A549 (cell line): ENCODE results near the gene FUT6. TPM values are rescaled to one million over a fixed set of nuclear protein-coding genes. Genes with fewer than 3 reads are reported as not detected.

Experiments used
- ATAC-seq, 2 experiments: fragments of 200-7000 bp in 1 of 2; fragments of >200 bp in 1 of 2; cut with Nextera tagmentation in 1 of 2; cut with Tn5 transposase in 1 of 2; 3 replicates each; pipeline versions ENCODE4 v1.8.0 to v1.9.1; 2018 to 2020; ENCODE audit warnings: mild to moderate bottlenecking in 1 of 2, moderate library complexity in 1 of 2
- CTCF ChIA-PET: fragments of 300-600 bp; sonication (Branson Sonifier 250); formaldehyde crosslinking; extraction: SDS; loops from one replicate; lab custom pipeline; 2021; ENCODE audit warnings: antibody characterized with exemption, inconsistent platforms; lab: Yijun Ruan, JAX
- POLR2A ChIA-PET: fragments of 350-600 bp; formaldehyde crosslinking; extraction: SDS; loops from one replicate; lab custom pipeline; 2021; ENCODE audit warnings: antibody characterized with exemption, inconsistent platforms; lab: Yijun Ruan, JAX
- DNase-seq, 2 experiments: peaks; one replicate each; pipeline versions ENCODE4 v3.0.0 to v3.0.0-alpha.2; 2011 to 2016; ENCODE audit warnings: low read depth in 1 of 2, low spot score in 1 of 2
- FAIRE-seq: peaks from 2 replicates; lab custom pipeline; 2011; peaks lifted over from hg19 to GRCh38; lab: Jason Lieb, UNC
- H3K27ac ChIP-seq, 2 experiments: fragments of >200 bp; sonication (Bioruptor Twin); formaldehyde crosslinking; 3 replicates each; pipeline ENCODE4 v1.5.1; 2016 to 2017
- H3K4me1 ChIP-seq: fragments of >200 bp; sonication (Bioruptor Twin); formaldehyde crosslinking; 3 replicates; pipeline ENCODE4 v1.6.1; 2016
- H3K4me2 ChIP-seq: fragments of >200 bp; sonication (Bioruptor Twin); formaldehyde crosslinking; 3 replicates; pipeline ENCODE4 v1.6.1; 2016
- H3K4me3 ChIP-seq: fragments of >200 bp; sonication (Bioruptor Twin); formaldehyde crosslinking; 3 replicates; pipeline ENCODE4 v1.5.1; 2016
- H3K9me3 ChIP-seq: fragments of >200 bp; sonication (Bioruptor Twin); formaldehyde crosslinking; 3 replicates; pipeline ENCODE4 v1.6.1; 2016
- BCL3 ChIP-seq: fragments of >200 bp; sonication (Bioruptor Twin); formaldehyde crosslinking; IDR thresholded peaks from 3 replicates; pipeline ENCODE4 v1.6.1; 2016
- CBX8 ChIP-seq: fragments of 200-600 bp; sonication (generic); IDR thresholded peaks from 2 replicates; pipeline ENCODE4 v1.6.1; 2016
- CHD2 ChIP-seq: fragments of 150-350 bp; IDR thresholded peaks from 2 replicates; pipeline ENCODE4 v1.6.1; 2014; ENCODE audit warnings: low read length; ENCODE audit not compliant: partially characterized antibody
- FOSL2 ChIP-seq, 2 experiments: fragments of 450-650 bp in 1 of 2; fragments of >200 bp in 1 of 2; sonication (Bioruptor Twin) in 1 of 2; formaldehyde crosslinking; IDR thresholded peaks; 2 replicates each; pipeline versions ENCODE4 v1.5.0 to v1.6.1; 2016 to 2020; ENCODE audit warnings: mild to moderate bottlenecking in 1 of 2, moderate library complexity in 1 of 2
- FOXS1 ChIP-seq: fragments of 250-450 bp; sonication (Bioruptor Pico); IDR thresholded peaks from 2 replicates; pipeline ENCODE4 v1.5.0; 2020; ENCODE audit warnings: mild to moderate bottlenecking, moderate library complexity
- HEYL ChIP-seq: fragments of 250-450 bp; sonication (Bioruptor Pico); IDR thresholded peaks from 2 replicates; pipeline ENCODE4 v1.8.0; 2021; ENCODE audit warnings: mild to moderate bottlenecking, moderate library complexity
- HMGXB4 ChIP-seq: fragments of 250-450 bp; sonication (Bioruptor Pico); IDR thresholded peaks from 2 replicates; pipeline ENCODE4 v1.5.0; 2021; ENCODE audit warnings: mild to moderate bottlenecking, moderate library complexity, borderline replicate concordance
- HOXA7 ChIP-seq: fragments of 250-450 bp; sonication (Bioruptor Pico); IDR thresholded peaks from 2 replicates; pipeline ENCODE4 v1.5.0; 2020; ENCODE audit warnings: mild to moderate bottlenecking, moderate library complexity
- JUNB ChIP-seq: fragments of >200 bp; sonication (Bioruptor Twin); formaldehyde crosslinking; IDR thresholded peaks from 2 replicates; pipeline ENCODE4 v1.6.1; 2016
- MAZ ChIP-seq: fragments of 150-350 bp; IDR thresholded peaks from 2 replicates; pipeline ENCODE4 v1.6.1; 2014; ENCODE audit warnings: antibody characterized with exemption, low read depth, low read length, borderline replicate concordance
- NPAS2 ChIP-seq: fragments of 250-450 bp; sonication (Bioruptor Pico); IDR thresholded peaks from 2 replicates; pipeline ENCODE4 v1.8.0; 2022; ENCODE audit warnings: mild to moderate bottlenecking, moderate library complexity, borderline replicate concordance
- RAD21 ChIP-seq, 2 experiments: fragments of >200 bp in 1 of 2; sonication (Bioruptor Twin) in 1 of 2; formaldehyde crosslinking in 1 of 2; IDR thresholded peaks in 1 of 2; conservative IDR thresholded peaks in 1 of 2; 2 replicates in 1 of 2; 3 replicates in 1 of 2; pipeline ENCODE4 v1.6.1; 2012 to 2018; ENCODE audit warnings: inconsistent platforms in 1 of 2
- RFX5 ChIP-seq: fragments of 450-650 bp; IDR thresholded peaks from 2 replicates; pipeline ENCODE4 v1.7.1; 2014; ENCODE audit warnings: antibody characterized with exemption, mild to moderate bottlenecking, moderate library complexity
- SMC3 ChIP-seq: fragments of >200 bp; sonication (Bioruptor Twin); formaldehyde crosslinking; IDR thresholded peaks from 3 replicates; pipeline ENCODE4 v1.6.1; 2018; ENCODE audit warnings: inconsistent platforms
- SREBF2 ChIP-seq: fragments of 450-650 bp; IDR thresholded peaks from 2 replicates; pipeline ENCODE4 v1.6.1; 2014; ENCODE audit warnings: mild to moderate bottlenecking, moderate library complexity
- WGBS: methylation state at CpG from one replicate; pipeline ENCODE4 v1.1.6; 2017; ENCODE audit errors: missing lambda C conversion rate; 5-methylcytosine and 5-hydroxymethylcytosine counted together
- polyA plus RNA-seq, 4 experiments: library from polyadenylated mRNA; depleted of rRNA in 3 of 4; stranded (reverse); fragments of >200 nt; fragmentation: RNase III in 1 of 4; extraction: RNeasy Plus Mini Kit Qiagen cat#74134 plus additional on column Dnase treatment in 1 of 4; gene quantifications; 2 replicates in 3 of 4; 3 replicates in 1 of 4; pipeline ENCODE4 v1.2.3, GENCODE V29; 2011 to 2017
- TF ChIP-seq, protein P1 (sequence below): fragments of 200-600 bp; sonication (generic); IDR thresholded peaks from 2 replicates; pipeline ENCODE4 v1.6.1; 2016; ENCODE audit warnings: antibody characterized with exemption, mild to moderate bottlenecking, moderate library complexity
- TF ChIP-seq, protein P2 (sequence below): IDR thresholded peaks from 2 replicates; pipeline ENCODE4 v1.6.1; 2012

Gene FUT6
- polyA plus RNA-seq, 2 of the 4 experiments (the other 2 are of a cell fraction) = not detected

DNA sequence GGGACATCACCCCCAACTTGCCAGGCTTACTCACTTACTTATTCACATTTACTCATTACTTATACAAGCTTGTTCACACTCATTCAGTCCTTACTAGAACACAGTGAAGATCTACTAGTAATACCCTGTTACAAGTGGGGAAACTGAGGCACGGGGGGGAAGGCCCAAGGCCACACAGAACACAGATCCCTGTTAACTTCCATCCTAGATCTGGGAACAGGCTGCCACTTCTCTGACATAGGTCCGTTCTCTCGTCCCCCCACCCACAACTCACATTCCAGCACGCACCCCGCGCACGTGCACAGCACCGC lies 36.1 kb downstream of the FUT6 start:
- DNase-seq (no peak), FAIRE-seq (no peak), ATAC-seq (0 out of 6 replicates have a peak, but pooled peaks of 1 of the 2 experiments have one; percentile 1)
- H3K4me2 ChIP-seq = peak overlapping the region; percentile 87
- ChIA-PET POLR2A (interaction anchor here (1.1 to 1.6 kb wide), 3 partner anchors 25 to 101 kb away, joined by 4 to 22 read pairs (median 5); partner anchors contain the start of gene NDUFA11), CTCF (interaction anchor here (0.6 to 3.0 kb wide), 52 partner anchors 9 to 568 kb away, joined by 3 to 74 read pairs (median 5); partner anchors contain the start of genes CAPS, DUS3L, NDUFA11 and PRR22)
- TF ChIP-seq BCL3 (no peak), NPAS2 (CRISPR knock-in tag) (0 out of 2 replicates have a peak, but pooled peaks have one; percentile 48)
- peaks cover 17% of the 10 kb centered on the region; the same call in 2 of the 3 replicates for H3K4me1 ChIP-seq
- H3K27ac ChIP-seq = peak overlapping the region; percentile 51 to 84; a peak in 4 of 6 replicates
- peak overlapping the region; percentile 37; the same call in 2 of the 3 replicates for H3K4me3 ChIP-seq
- WGBS = 55% methylated on average over 8 of the region's 8 CpGs
- H3K9me3 ChIP-seq = no peaks in the 10 kb centered on the region

DNA sequence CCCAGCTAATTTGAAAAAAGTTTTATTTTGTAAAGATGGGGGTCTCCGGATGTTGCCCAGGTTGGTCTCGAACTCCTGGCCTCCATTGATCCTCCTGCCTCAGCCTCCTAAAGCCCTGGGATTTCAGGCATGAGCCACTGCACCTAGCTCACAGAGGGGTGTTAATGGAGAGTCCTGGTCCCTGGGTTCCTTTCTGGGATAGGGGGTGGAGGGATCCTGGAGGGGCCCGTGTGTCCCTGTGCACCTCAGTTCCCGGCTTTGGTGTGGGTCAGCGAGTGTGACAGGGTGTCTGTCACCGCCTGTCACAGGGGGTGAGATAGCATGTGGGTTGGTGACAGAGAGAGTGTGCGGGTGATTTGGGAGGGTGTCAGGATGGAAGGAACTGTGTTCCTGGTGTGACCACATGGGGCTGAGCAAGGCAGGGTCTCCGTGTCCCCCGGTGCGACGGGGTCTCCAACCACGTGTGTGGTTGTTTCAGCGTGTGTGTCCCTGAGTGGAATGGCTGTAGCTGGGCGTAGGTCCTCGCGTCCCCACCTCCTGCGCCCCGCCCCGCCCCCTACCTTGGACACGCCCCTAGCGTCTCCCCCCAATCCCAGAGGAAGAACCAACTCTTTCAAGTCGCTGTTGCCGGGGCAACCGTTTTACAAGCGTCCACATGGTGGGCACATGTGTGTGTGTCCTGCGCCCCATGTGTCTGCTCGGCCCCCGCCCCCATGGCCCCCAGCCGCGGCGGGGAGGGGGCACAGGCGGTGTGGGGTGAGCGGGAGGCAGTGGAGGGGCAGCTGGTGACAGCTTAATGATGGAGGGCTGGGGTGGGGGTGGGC lies 37.5 kb downstream of the FUT6 start:
- no peak overlapping the region for H3K4me3 ChIP-seq
- POLR2A ChIA-PET = interaction anchor here (0.5 kb wide), 1 partner anchor 83 kb away, joined by 3 read pairs; no protein-coding TSS in a partner anchor
- CTCF ChIA-PET = interaction anchor here (0.7 to 3.0 kb wide), 6 partner anchors 29 to 246 kb away, joined by 3 to 56 read pairs (median 4); no protein-coding TSS in a partner anchor
- ATAC-seq (no peak), DNase-seq (peak in 1 of 2 experiments; percentile 45), FAIRE-seq (no peak)
- peaks cover 17% of the 10 kb centered on the region; the same call in 2 of the 3 replicates for H3K4me1 ChIP-seq
- H3K4me2 ChIP-seq = peak overlapping the region; percentile 46
- no peaks in the 10 kb centered on the region for H3K9me3 ChIP-seq
- TF ChIP-seq HEYL (CRISPR knock-in tag) (no peak), RAD21 (conservative IDR thresholded peaks at IDR 0.05 in 1 of 2, IDR thresholded peaks at IDR 0.05 in 1 of 2) (no peak), FOSL2 (IDR thresholded peaks at IDR 0.05) (no peak), FOSL2 (CRISPR knock-in tag; IDR thresholded peaks at IDR 0.05) (no peak), HMGXB4 (CRISPR knock-in tag) (no peak)
- WGBS = 36% methylated on average over 13 of the region's 33 CpGs
- 0 out of 6 replicates have a peak overlapping the region, but pooled peaks of 1 of the 2 experiments have one; percentile 12 for H3K27ac ChIP-seq

DNA sequence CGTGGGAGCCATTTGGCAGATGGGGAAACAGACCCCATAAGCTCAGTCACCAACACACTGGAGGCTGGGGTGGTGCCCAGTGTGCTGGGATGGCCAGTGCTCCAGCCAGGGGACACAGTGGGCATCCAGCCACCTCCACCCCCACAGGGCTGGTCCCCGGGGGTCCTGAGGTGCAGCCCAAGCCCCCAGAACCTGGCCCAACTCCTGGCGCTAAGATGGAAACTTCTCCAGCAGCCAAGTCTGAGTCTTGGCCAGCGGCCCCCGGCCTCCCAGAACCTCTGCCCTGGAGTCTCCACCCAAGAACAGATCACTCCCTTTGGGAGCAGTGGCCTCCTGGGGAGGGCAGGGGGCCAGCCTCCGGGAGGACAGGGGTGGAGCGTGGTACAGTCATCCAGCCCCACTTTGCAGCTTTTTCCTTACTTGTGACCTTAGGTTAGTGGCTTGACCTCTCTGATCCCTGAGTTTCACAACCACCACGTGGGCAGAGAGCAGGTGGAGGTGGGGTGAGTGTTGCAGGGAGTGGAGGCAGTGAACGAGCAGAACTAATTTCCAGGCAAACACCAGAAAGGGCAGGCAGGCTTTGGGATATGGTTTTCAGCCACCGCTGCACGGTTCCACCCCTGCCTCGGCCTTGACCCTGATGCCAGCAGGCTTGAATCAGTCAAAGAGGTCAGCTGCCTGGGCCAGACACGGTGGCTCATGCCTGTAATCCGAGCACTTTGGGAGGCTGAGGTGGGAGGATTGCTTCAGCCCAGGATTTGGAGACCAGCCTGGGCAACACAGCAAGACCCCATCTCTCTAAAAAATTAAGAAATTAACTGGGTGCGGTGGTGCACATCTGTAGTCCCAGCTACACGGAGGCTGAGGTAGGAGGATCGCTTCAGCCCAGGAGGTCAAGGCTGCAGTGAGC lies 38.9 kb downstream of the FUT6 start:
- Histone ChIP-seq H3K27ac (no peak overlapping the region), H3K9me3 (no peaks in the 10 kb centered on the region), H3K4me3 (no peak overlapping the region), H3K4me1 (peaks cover 16% of the 10 kb centered on the region; the same call in 2 of the 3 replicates), H3K4me2 (no peak overlapping the region)
- TF ChIP-seq RFX5 (no peak), SMC3 (no peak), FOXS1 (no peak), HOXA7 (CRISPR knock-in tag) (no peak), CBX8 (no peak), JUNB (no peak), MAZ (no peak), CHD2 (no peak), SREBF2 (no peak)
- TF ChIP-seq, protein P1, sequence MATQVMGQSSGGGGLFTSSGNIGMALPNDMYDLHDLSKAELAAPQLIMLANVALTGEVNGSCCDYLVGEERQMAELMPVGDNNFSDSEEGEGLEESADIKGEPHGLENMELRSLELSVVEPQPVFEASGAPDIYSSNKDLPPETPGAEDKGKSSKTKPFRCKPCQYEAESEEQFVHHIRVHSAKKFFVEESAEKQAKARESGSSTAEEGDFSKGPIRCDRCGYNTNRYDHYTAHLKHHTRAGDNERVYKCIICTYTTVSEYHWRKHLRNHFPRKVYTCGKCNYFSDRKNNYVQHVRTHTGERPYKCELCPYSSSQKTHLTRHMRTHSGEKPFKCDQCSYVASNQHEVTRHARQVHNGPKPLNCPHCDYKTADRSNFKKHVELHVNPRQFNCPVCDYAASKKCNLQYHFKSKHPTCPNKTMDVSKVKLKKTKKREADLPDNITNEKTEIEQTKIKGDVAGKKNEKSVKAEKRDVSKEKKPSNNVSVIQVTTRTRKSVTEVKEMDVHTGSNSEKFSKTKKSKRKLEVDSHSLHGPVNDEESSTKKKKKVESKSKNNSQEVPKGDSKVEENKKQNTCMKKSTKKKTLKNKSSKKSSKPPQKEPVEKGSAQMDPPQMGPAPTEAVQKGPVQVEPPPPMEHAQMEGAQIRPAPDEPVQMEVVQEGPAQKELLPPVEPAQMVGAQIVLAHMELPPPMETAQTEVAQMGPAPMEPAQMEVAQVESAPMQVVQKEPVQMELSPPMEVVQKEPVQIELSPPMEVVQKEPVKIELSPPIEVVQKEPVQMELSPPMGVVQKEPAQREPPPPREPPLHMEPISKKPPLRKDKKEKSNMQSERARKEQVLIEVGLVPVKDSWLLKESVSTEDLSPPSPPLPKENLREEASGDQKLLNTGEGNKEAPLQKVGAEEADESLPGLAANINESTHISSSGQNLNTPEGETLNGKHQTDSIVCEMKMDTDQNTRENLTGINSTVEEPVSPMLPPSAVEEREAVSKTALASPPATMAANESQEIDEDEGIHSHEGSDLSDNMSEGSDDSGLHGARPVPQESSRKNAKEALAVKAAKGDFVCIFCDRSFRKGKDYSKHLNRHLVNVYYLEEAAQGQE = no peak
- TF ChIP-seq, protein P2, sequence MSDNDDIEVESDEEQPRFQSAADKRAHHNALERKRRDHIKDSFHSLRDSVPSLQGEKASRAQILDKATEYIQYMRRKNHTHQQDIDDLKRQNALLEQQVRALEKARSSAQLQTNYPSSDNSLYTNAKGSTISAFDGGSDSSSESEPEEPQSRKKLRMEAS = no peak
- no peak for FAIRE-seq
- POLR2A ChIA-PET = no interaction called here
- ATAC-seq = no peak
- CTCF ChIA-PET = interaction anchor here (0.8 to 1.6 kb wide), 4 partner anchors 22 to 222 kb away, joined by 3 to 5 read pairs (median 3); no protein-coding TSS in a partner anchor
- DNase-seq = no peak
- WGBS = 62% methylated on average over 12 of the region's 17 CpGs
